Endometrial microvascular endothelial cells (primary cell): ENCODE results near the gene TBC1D21. TPM values are rescaled to one million over a fixed set of nuclear protein-coding genes. Genes with fewer than 3 reads are reported as not detected.

Experiments
- in situ Hi-C: cut with HindIII; loops from 2 replicates; pipeline ENCODE4 v1.10.0; 2017; ENCODE audit warnings: low sequenced_read_pairs, low pct_unique_long_range_greater_than_20kb; ENCODE audit errors: inconsistent ontology term
- total RNA-seq: library from RNA; depleted of rRNA; stranded (reverse); fragments of >200 nt; gene quantifications from one replicate; pipeline ENCODE4 v1.2.3, GENCODE V29; 2015; ENCODE audit errors: inconsistent ontology term

The TBC1D21 gene
- total RNA-seq, 1 donor from 2014 or later: not detected

- in situ Hi-C loops: no loop called here
Measured at GRCh38 chr15:73882761-73883419, 9.5 kb downstream of the TBC1D21 start.

- in situ Hi-C loops: no loop called here
Measured at GRCh38 chr15:73884159-73884558, 10.8 kb downstream of the TBC1D21 start.

- in situ Hi-C loops: no loop called here
Measured at GRCh38 chr15:73885954-73886700, 12.8 kb downstream of the TBC1D21 start.

- in situ Hi-C loops: no loop called here
Measured at GRCh38 chr15:73886717-73887345, 13.5 kb downstream of the TBC1D21 start.

GRCh38 chr15:73887481-73887880 is 14.1 kb downstream of the TBC1D21 start:
- in situ Hi-C loops: no loop called here

- in situ Hi-C loops: no loop called here
Measured at GRCh38 chr15:73888224-73889041, 15.1 kb downstream of the TBC1D21 start.

- in situ Hi-C loops: no loop called here
Measured at GRCh38 chr15:73889053-73889761, 15.8 kb downstream of the TBC1D21 start.

GRCh38 chr15:73889762-73890124 is 16.4 kb downstream of the TBC1D21 start:
- in situ Hi-C loops: no loop called here

GRCh38 chr15:73891328-73892315 is 18.3 kb downstream of the TBC1D21 start:
- in situ Hi-C loops: no loop called here

GRCh38 chr15:73892446-73893226 is 19.3 kb downstream of the TBC1D21 start:
- in situ Hi-C loops: no loop called here

GRCh38 chr15:73894133-73894814 is 20.9 kb downstream of the TBC1D21 start:
- in situ Hi-C loops: no loop called here

- in situ Hi-C loops: no loop called here
Measured at GRCh38 chr15:73897441-73898261, 24.3 kb downstream of the TBC1D21 start.

- in situ Hi-C loops: no loop called here
Measured at GRCh38 chr15:73899197-73900094, 26.1 kb downstream of the TBC1D21 start.

- in situ Hi-C loops: no loop called here
Measured at GRCh38 chr15:73900095-73900712, 26.8 kb downstream of the TBC1D21 start.
